HG03196 (cell line): Measurements from ENCODE around the gene PRR36.

ENCODE experiments used
- ATAC-seq: cut with Tn5 transposase; IDR thresholded peaks from one replicate; pipeline ENCODE4 v1.9.1; 2021; ENCODE audit not compliant: unreplicated experiment

PRR36 gene

GRCh38 chr19:7820588-7820987 lies 53.6 kb downstream of the PRR36 start:
- ATAC-seq: no peak

- peak; percentile 49 for ATAC-seq
Observed at GRCh38 chr19:7819337-7819736, 54.9 kb downstream of the PRR36 start.

- ATAC-seq: no peak
Observed at GRCh38 chr19:7818806-7819205, 55.4 kb downstream of the PRR36 start.
